Measurements from ENCODE around the gene UTP11. TPM values are rescaled to one million over a fixed set of nuclear protein-coding genes. Genes with fewer than 3 reads are reported as not detected.

Gene UTP11
- total RNA-seq, 4 donors from 2014 or later, result 36.1 to 43.9 (median 39.4) TPM

GRCh38 chr1:37999430-38000232, 12.9 kb upstream of the UTP11 start:
- H3K4me3 ChIP-seq (replicated peaks in 1 of 3), result no peak overlapping the region
- H3K27me3 ChIP-seq, result no peaks in the 10 kb centered on the region
- peaks cover 20 to 62% of the 10 kb centered on the region in 2 donors for H3K4me1 ChIP-seq
- no peaks in the 10 kb centered on the region for H3K36me3 ChIP-seq
- no peaks in the 10 kb centered on the region for H3K9me3 ChIP-seq
- intact Hi-C loops (cut with DNase I), result loop anchor here (10.0 kb wide), 1 partner anchor 65 kb away; no protein-coding TSS in a partner anchor
- H3K27ac ChIP-seq, result peak overlapping the region; percentile 71 to 78 (median 76)
- TF ChIP-seq POLR2A (IDR thresholded peaks at IDR 0.05) (no peak), CTCF (IDR thresholded peaks at IDR 0.05) (no peak)
- DNase-seq, result peak in 1 of 2 donors; percentile 36
- WGBS, 2 donors, result 32 to 50% methylated on average over 8 to 9 of the region's 9 CpGs

GRCh38 chr1:38000233-38000528, 12.4 kb upstream of the UTP11 start:
- WGBS, 2 donors, result 59 to 61% methylated on average over 2 of the region's 2 CpGs
- TF ChIP-seq POLR2A (IDR thresholded peaks at IDR 0.05) (no peak), CTCF (IDR thresholded peaks at IDR 0.05) (no peak)
- no peak for DNase-seq
- H3K4me1 ChIP-seq, result peaks cover 22 to 63% of the 10 kb centered on the region in 2 donors
- H3K27ac ChIP-seq, result peak overlapping the region; percentile 71 to 78 (median 76)
- no peaks in the 10 kb centered on the region for H3K9me3 ChIP-seq
- no peaks in the 10 kb centered on the region for H3K27me3 ChIP-seq
- intact Hi-C loops (cut with DNase I), result loop anchor here (10.0 kb wide), 1 partner anchor 65 kb away; no protein-coding TSS in a partner anchor
- no peaks in the 10 kb centered on the region for H3K36me3 ChIP-seq
- no peak overlapping the region for H3K4me3 ChIP-seq (replicated peaks in 1 of 3)

GRCh38 chr1:38000529-38001455, 11.7 kb upstream of the UTP11 start:
- no peaks in the 10 kb centered on the region for H3K36me3 ChIP-seq
- no peaks in the 10 kb centered on the region for H3K27me3 ChIP-seq
- no peak overlapping the region for H3K4me3 ChIP-seq (replicated peaks in 1 of 3)
- TF ChIP-seq CTCF (IDR thresholded peaks at IDR 0.05) (no peak), POLR2A (IDR thresholded peaks at IDR 0.05) (no peak)
- peak overlapping the region; percentile 71 to 78 (median 76) for H3K27ac ChIP-seq
- intact Hi-C loops (cut with DNase I), result loop anchor here (10.0 kb wide), 1 partner anchor 66 kb away; no protein-coding TSS in a partner anchor
- 47 to 49% methylated on average over 7 to 10 of the region's 13 CpGs for WGBS, 2 donors
- no peak for DNase-seq
- H3K4me1 ChIP-seq, result peaks cover 19 to 61% of the 10 kb centered on the region in 2 donors
- no peaks in the 10 kb centered on the region for H3K9me3 ChIP-seq

GRCh38 chr1:38003261-38004250, 9.0 kb upstream of the UTP11 start:
- H3K9me3 ChIP-seq, result no peaks in the 10 kb centered on the region
- no peaks in the 10 kb centered on the region for H3K36me3 ChIP-seq
- WGBS, 2 donors, result 57 to 76% methylated on average over 4 to 8 of the region's 8 CpGs
- intact Hi-C loops (cut with DNase I), result loop anchor here (10.0 kb wide), 1 partner anchor 69 kb away; no protein-coding TSS in a partner anchor
- peak overlapping the region in 1 of 3 donors; percentile 78 for H3K4me3 ChIP-seq (replicated peaks in 1 of 3)
- TF ChIP-seq POLR2A (IDR thresholded peaks at IDR 0.05) (no peak), CTCF (IDR thresholded peaks at IDR 0.05) (no peak)
- peak overlapping the region in 2 of 3 donors; percentile 60 to 70 for H3K27ac ChIP-seq
- H3K27me3 ChIP-seq, result no peaks in the 10 kb centered on the region
- peaks cover 14 to 44% of the 10 kb centered on the region in 2 donors for H3K4me1 ChIP-seq
- DNase-seq, result no peak

All from thyroid gland (tissue), 4 donors.